Memory B cell (primary cell): ENCODE data around the gene AZI2.

Experiments used
- ATAC-seq: fragments of 150-1000 bp; cut with Tn5 transposase; 2 replicates; pipeline ENCODE4 v1.10.0; 2021; ENCODE audit warnings: low read depth, mild to moderate bottlenecking, moderate library complexity
- DNase-seq, 2 donors: peaks; one replicate each; pipeline ENCODE4 v3.0.0; 2022; ENCODE audit warnings: low spot score in 2 of 2
- H3K27ac Mint-ChIP-seq: one replicate; pipeline ENCODE4 v1.8.0; 2022; ENCODE audit warnings: mild to moderate bottlenecking, moderate library complexity, mixed read lengths
- H3K27me3 Mint-ChIP-seq: one replicate; pipeline ENCODE4 v1.8.0; 2022; ENCODE audit warnings: mixed read lengths
- H3K36me3 Mint-ChIP-seq: one replicate; pipeline ENCODE4 v1.8.0; 2022; ENCODE audit warnings: mild to moderate bottlenecking, mixed read lengths
- H3K4me1 Mint-ChIP-seq: one replicate; pipeline ENCODE4 v1.8.0; 2022; ENCODE audit warnings: mixed read lengths
- H3K4me3 Mint-ChIP-seq: one replicate; pipeline ENCODE4 v1.8.0; 2022; ENCODE audit warnings: mild to moderate bottlenecking, moderate library complexity, mixed read lengths
- H3K9me3 Mint-ChIP-seq: one replicate; pipeline ENCODE4 v1.8.0; 2022; ENCODE audit warnings: mixed read lengths

The AZI2 gene

GRCh38 chr3:28328188-28329151 is 20.2 kb downstream of the AZI2 start:
- Mint-ChIP-seq H3K27me3 (no peaks in the 10 kb centered on the region), H3K4me1 (no peaks in the 10 kb centered on the region), H3K4me3 (no peak overlapping the region)

GRCh38 chr3:28326458-28326926 is 22.1 kb downstream of the AZI2 start:
- Mint-ChIP-seq H3K27me3 (no peaks in the 10 kb centered on the region), H3K4me1 (no peaks in the 10 kb centered on the region), H3K9me3 (no peaks in the 10 kb centered on the region), H3K4me3 (no peak overlapping the region), H3K27ac (peak overlapping the region; percentile 14), H3K36me3 (peaks cover 7% of the 10 kb centered on the region)
- ATAC-seq, result no peak
- DNase-seq, result no peak

More at GRCh38 chr3:28328188-28329151, 20.2 kb downstream of the AZI2 start:
- H3K9me3 Mint-ChIP-seq, result no peaks in the 10 kb centered on the region
- no peak for ATAC-seq
- H3K36me3 Mint-ChIP-seq, result peaks cover 7% of the 10 kb centered on the region
- no peak overlapping the region for H3K27ac Mint-ChIP-seq
- DNase-seq, result peak in 1 of 2 donors; percentile 24

GRCh38 chr3:28322464-28322863 is 26.2 kb downstream of the AZI2 start:
- Mint-ChIP-seq H3K9me3 (no peaks in the 10 kb centered on the region), H3K27ac (no peak overlapping the region), H3K27me3 (no peaks in the 10 kb centered on the region), H3K4me3 (no peak overlapping the region), H3K36me3 (peaks cover 7% of the 10 kb centered on the region), H3K4me1 (no peaks in the 10 kb centered on the region)
- DNase-seq, result no peak
- ATAC-seq, result no peak

- DNase-seq, result no peak
- Mint-ChIP-seq H3K27me3 (no peaks in the 10 kb centered on the region), H3K9me3 (no peaks in the 10 kb centered on the region), H3K4me3 (no peak overlapping the region), H3K36me3 (peaks cover 7% of the 10 kb centered on the region), H3K27ac (no peak overlapping the region), H3K4me1 (no peaks in the 10 kb centered on the region)
- no peak for ATAC-seq
Observed at GRCh38 chr3:28320981-28321380, 27.6 kb downstream of the AZI2 start.

GRCh38 chr3:28317438-28318022 is 31.1 kb downstream of the AZI2 start:
- no peak overlapping the region for H3K27ac Mint-ChIP-seq
- no peaks in the 10 kb centered on the region for H3K27me3 Mint-ChIP-seq
- ATAC-seq (peak; percentile 76), DNase-seq (peak in 1 of 2 donors; percentile 34)
- no peaks in the 10 kb centered on the region for H3K9me3 Mint-ChIP-seq
- no peaks in the 10 kb centered on the region for H3K4me1 Mint-ChIP-seq
- no peak overlapping the region for H3K4me3 Mint-ChIP-seq
- H3K36me3 Mint-ChIP-seq, result peaks cover 2% of the 10 kb centered on the region

- H3K4me1 Mint-ChIP-seq, result no peaks in the 10 kb centered on the region
- DNase-seq (no peak), ATAC-seq (no peak)
- no peak overlapping the region for H3K4me3 Mint-ChIP-seq
- no peaks in the 10 kb centered on the region for H3K9me3 Mint-ChIP-seq
- H3K36me3 Mint-ChIP-seq, result peaks cover 2% of the 10 kb centered on the region
- H3K27ac Mint-ChIP-seq, result no peak overlapping the region
- H3K27me3 Mint-ChIP-seq, result no peaks in the 10 kb centered on the region
Observed at GRCh38 chr3:28316226-28316625, 32.4 kb downstream of the AZI2 start.

GRCh38 chr3:28315711-28316110 is 32.9 kb downstream of the AZI2 start:
- no peaks in the 10 kb centered on the region for H3K4me1 Mint-ChIP-seq
- no peak overlapping the region for H3K27ac Mint-ChIP-seq
- H3K27me3 Mint-ChIP-seq, result no peaks in the 10 kb centered on the region

GRCh38 chr3:28308196-28308595 is 40.4 kb downstream of the AZI2 start:
- Mint-ChIP-seq H3K27me3 (no peaks in the 10 kb centered on the region), H3K9me3 (no peaks in the 10 kb centered on the region), H3K4me3 (no peak overlapping the region), H3K27ac (no peak overlapping the region), H3K4me1 (peaks cover 3% of the 10 kb centered on the region), H3K36me3 (peaks cover 4% of the 10 kb centered on the region)
- no peak for ATAC-seq
- DNase-seq, result no peak

More at GRCh38 chr3:28315711-28316110, 32.9 kb downstream of the AZI2 start:
- ATAC-seq (no peak), DNase-seq (no peak)
- Mint-ChIP-seq H3K36me3 (peaks cover 2% of the 10 kb centered on the region), H3K9me3 (no peaks in the 10 kb centered on the region), H3K4me3 (no peak overlapping the region)

- no peak overlapping the region for H3K4me3 Mint-ChIP-seq
- H3K36me3 Mint-ChIP-seq, result no peaks in the 10 kb centered on the region
- DNase-seq (no peak), ATAC-seq (no peak)
- no peaks in the 10 kb centered on the region for H3K9me3 Mint-ChIP-seq
- no peaks in the 10 kb centered on the region for H3K27me3 Mint-ChIP-seq
- H3K4me1 Mint-ChIP-seq, result no peaks in the 10 kb centered on the region
- no peak overlapping the region for H3K27ac Mint-ChIP-seq
Observed at GRCh38 chr3:28301688-28302087, 46.9 kb downstream of the AZI2 start.

- H3K27ac Mint-ChIP-seq, result no peak overlapping the region
- no peak overlapping the region for H3K4me3 Mint-ChIP-seq
Observed at GRCh38 chr3:28300345-28300962, 48.2 kb downstream of the AZI2 start.

GRCh38 chr3:28299705-28300104 is 48.9 kb downstream of the AZI2 start:
- H3K4me1 Mint-ChIP-seq, result no peaks in the 10 kb centered on the region
- no peak overlapping the region for H3K4me3 Mint-ChIP-seq

More at GRCh38 chr3:28300345-28300962, 48.2 kb downstream of the AZI2 start:
- ATAC-seq (no peak), DNase-seq (no peak)
- Mint-ChIP-seq H3K36me3 (no peaks in the 10 kb centered on the region), H3K4me1 (no peaks in the 10 kb centered on the region), H3K9me3 (no peaks in the 10 kb centered on the region), H3K27me3 (no peaks in the 10 kb centered on the region)

GRCh38 chr3:28295898-28296490 is 52.6 kb downstream of the AZI2 start:
- no peak overlapping the region for H3K4me3 Mint-ChIP-seq

More at GRCh38 chr3:28299705-28300104, 48.9 kb downstream of the AZI2 start:
- H3K27me3 Mint-ChIP-seq, result no peaks in the 10 kb centered on the region
- DNase-seq, result no peak
- H3K9me3 Mint-ChIP-seq, result no peaks in the 10 kb centered on the region
- H3K27ac Mint-ChIP-seq, result no peak overlapping the region
- ATAC-seq, result no peak
- no peaks in the 10 kb centered on the region for H3K36me3 Mint-ChIP-seq

GRCh38 chr3:28294667-28295413 is 53.8 kb downstream of the AZI2 start:
- Mint-ChIP-seq H3K36me3 (peaks cover 9% of the 10 kb centered on the region), H3K4me3 (no peak overlapping the region), H3K9me3 (no peaks in the 10 kb centered on the region), H3K27ac (no peak overlapping the region), H3K4me1 (peaks cover 4% of the 10 kb centered on the region), H3K27me3 (no peaks in the 10 kb centered on the region)
- ATAC-seq (no peak), DNase-seq (no peak)

More at GRCh38 chr3:28295898-28296490, 52.6 kb downstream of the AZI2 start:
- ATAC-seq (no peak), DNase-seq (no peak)
- Mint-ChIP-seq H3K36me3 (peaks cover 6% of the 10 kb centered on the region), H3K4me1 (peaks cover 4% of the 10 kb centered on the region), H3K27ac (no peak overlapping the region), H3K9me3 (no peaks in the 10 kb centered on the region), H3K27me3 (no peaks in the 10 kb centered on the region)
